ENCODE data around the gene AGPS. TPM values are rescaled to one million over a fixed set of nuclear protein-coding genes. Genes with fewer than 3 reads are reported as not detected.
"Not testable (repeated sequence)": the region's sequence is repeated elsewhere in the genome, so short reads cannot be mapped to it uniquely, and the experiment has no call there.

The AGPS gene
- total RNA-seq, 1 donor from 2014 or later = 60.1 TPM

DNA sequence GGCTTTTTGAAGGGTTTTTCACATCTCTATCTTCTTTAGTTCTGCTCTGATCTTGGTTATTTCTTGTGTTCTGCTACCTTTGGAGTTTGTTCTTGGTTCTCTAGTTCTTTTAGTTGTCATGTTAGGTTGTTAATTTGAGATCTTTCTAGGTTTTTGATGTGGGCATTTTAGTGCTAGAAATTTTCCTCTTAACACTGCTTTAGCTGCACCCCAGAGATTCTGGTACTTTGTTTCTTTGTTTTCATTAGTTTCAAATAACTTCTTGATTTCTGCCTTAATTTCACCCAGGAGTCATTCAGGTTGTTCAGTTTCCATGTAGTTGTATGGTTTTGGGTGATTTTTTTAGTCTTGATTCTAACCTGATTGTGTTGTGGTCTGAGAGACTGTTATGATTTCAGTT, 34.7 kb downstream of the AGPS start:
- TF ChIP-seq, protein P1, sequence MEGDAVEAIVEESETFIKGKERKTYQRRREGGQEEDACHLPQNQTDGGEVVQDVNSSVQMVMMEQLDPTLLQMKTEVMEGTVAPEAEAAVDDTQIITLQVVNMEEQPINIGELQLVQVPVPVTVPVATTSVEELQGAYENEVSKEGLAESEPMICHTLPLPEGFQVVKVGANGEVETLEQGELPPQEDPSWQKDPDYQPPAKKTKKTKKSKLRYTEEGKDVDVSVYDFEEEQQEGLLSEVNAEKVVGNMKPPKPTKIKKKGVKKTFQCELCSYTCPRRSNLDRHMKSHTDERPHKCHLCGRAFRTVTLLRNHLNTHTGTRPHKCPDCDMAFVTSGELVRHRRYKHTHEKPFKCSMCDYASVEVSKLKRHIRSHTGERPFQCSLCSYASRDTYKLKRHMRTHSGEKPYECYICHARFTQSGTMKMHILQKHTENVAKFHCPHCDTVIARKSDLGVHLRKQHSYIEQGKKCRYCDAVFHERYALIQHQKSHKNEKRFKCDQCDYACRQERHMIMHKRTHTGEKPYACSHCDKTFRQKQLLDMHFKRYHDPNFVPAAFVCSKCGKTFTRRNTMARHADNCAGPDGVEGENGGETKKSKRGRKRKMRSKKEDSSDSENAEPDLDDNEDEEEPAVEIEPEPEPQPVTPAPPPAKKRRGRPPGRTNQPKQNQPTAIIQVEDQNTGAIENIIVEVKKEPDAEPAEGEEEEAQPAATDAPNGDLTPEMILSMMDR (IDR thresholded peaks at IDR 0.05) = no peak
- intact Hi-C loops (cut with DNase I) = no loop called here
- no peak for DNase-seq

DNA sequence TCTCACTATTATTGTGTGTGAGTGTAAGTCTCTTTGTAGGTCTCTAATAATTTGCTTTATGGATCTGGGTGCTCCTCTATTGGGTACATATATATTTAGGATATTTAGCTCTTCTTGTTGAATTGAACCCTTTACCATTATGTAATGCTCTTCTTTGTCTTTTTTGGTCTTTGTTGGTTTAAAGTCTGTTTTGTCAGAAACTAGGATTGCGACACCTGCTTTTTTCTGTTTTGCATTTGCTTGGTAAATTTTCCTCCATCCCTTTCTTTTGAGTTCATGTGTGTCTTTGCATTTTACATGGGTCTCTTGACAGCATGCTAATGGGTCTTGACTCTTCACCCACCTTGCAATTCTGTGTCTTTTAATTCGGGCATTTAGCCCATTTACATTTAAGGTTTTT, 35.4 kb downstream of the AGPS start:
- intact Hi-C loops (cut with DNase I) = not testable (repeated sequence)

More for the DNA sequence above, 34.7 kb downstream of the AGPS start:
- no peak for ATAC-seq
- Histone ChIP-seq H3K36me3 (no peaks in the 10 kb centered on the region), H3K4me3 (no peak overlapping the region), H3K4me1 (no peaks in the 10 kb centered on the region), H3K9me3 (peaks cover 20% of the 10 kb centered on the region), H3K27ac (no peak overlapping the region), H3K27me3 (ENCODE audit: low read depth) (no peaks in the 10 kb centered on the region)

DNA sequence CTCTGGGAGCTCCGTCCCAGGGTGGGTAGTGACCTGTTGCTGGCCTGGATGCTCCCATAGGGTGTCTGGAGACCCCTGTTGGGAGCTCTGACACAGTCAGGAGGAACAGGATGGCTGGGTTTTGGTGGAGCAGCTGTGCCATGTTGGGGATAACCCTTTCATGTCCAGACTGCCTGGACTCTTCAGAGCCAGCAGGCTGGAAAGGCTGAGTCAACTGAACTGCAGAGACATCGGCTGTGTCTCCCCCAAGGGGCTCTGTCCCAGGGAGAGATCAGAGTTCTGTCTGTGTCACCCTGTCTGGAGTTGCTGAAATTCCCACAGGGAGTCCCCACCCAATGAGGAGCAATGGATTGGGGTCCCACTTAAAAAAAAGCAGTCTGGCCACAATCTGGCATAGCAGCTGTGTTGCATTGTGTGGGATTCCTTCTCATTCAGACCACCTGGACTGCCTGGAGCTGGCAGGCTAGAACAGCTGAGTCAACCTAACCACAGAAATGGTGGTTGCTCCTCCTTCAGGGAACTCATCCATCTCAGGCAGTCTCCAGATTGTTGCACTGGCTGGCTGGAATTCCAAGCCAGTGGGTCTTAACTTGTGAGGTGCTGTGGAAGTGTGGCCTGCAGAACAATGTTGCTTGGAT, 37.2 kb downstream of the AGPS start:
- Histone ChIP-seq H3K36me3 (no peaks in the 10 kb centered on the region), H3K27ac (no peak overlapping the region), H3K4me1 (no peaks in the 10 kb centered on the region), H3K27me3 (ENCODE audit: low read depth) (no peaks in the 10 kb centered on the region), H3K4me3 (no peak overlapping the region), H3K9me3 (peaks cover 38% of the 10 kb centered on the region)
- no peak for DNase-seq
- intact Hi-C loops (cut with DNase I) = no loop called here
- TF ChIP-seq, protein P1 (IDR thresholded peaks at IDR 0.05) = no peak
- no peak for ATAC-seq

More for the DNA sequence above, 35.4 kb downstream of the AGPS start:
- H3K9me3 ChIP-seq = peaks cover 25% of the 10 kb centered on the region
- H3K27me3 ChIP-seq (ENCODE audit: low read depth); H3K27ac ChIP-seq; ATAC-seq; H3K4me3 ChIP-seq; DNase-seq; H3K36me3 ChIP-seq; H3K4me1 ChIP-seq: not testable (repeated sequence)

- Histone ChIP-seq H3K4me3 (no peak overlapping the region), H3K27ac (no peak overlapping the region), H3K9me3 (peaks cover 38% of the 10 kb centered on the region), H3K4me1 (no peaks in the 10 kb centered on the region), H3K36me3 (no peaks in the 10 kb centered on the region), H3K27me3 (ENCODE audit: low read depth) (no peaks in the 10 kb centered on the region)
- ATAC-seq = no peak
- DNase-seq = no peak
- TF ChIP-seq, protein P1 (IDR thresholded peaks at IDR 0.05) = no peak
- intact Hi-C loops (cut with DNase I) = no loop called here
These were observed 37.8 kb downstream of the AGPS start for GRCh38 chr2:177430411-177430810.

GRCh38 chr2:177431111-177431725, 38.6 kb downstream of the AGPS start:
- ATAC-seq; H3K4me3 ChIP-seq; DNase-seq; H3K4me1 ChIP-seq; H3K36me3 ChIP-seq; intact Hi-C loops (cut with DNase I); H3K27ac ChIP-seq; H3K27me3 ChIP-seq (ENCODE audit: low read depth): not testable (repeated sequence)
- peaks cover 38% of the 10 kb centered on the region for H3K9me3 ChIP-seq

- H3K4me1 ChIP-seq = no peaks in the 10 kb centered on the region
- DNase-seq (no peak), ATAC-seq (no peak)
- no peaks in the 10 kb centered on the region for H3K27me3 ChIP-seq (ENCODE audit: low read depth)
- intact Hi-C loops (cut with DNase I) = no loop called here
- no peak overlapping the region for H3K27ac ChIP-seq
- TF ChIP-seq, protein P1 (IDR thresholded peaks at IDR 0.05) = no peak
- peaks cover 1% of the 10 kb centered on the region for H3K36me3 ChIP-seq
- H3K4me3 ChIP-seq = no peak overlapping the region
- peaks cover 31% of the 10 kb centered on the region for H3K9me3 ChIP-seq
These were observed 40.1 kb downstream of the AGPS start for GRCh38 chr2:177432703-177433102.
